ENCODE data around the gene SYT5. TPM values are rescaled to one million over a fixed set of nuclear protein-coding genes. Genes with fewer than 3 reads are reported as not detected.
"Not testable (repeated sequence)": the region's sequence is repeated elsewhere in the genome, so short reads cannot be mapped to it uniquely, and the experiment has no call there.

Gene SYT5
- total RNA-seq, 2 donors from 2014 or later, result 0.44 to 1.9 TPM

- H3K27me3 Mint-ChIP-seq (ENCODE audit: low read depth), result no peaks in the 10 kb centered on the region
- ATAC-seq (replicated peaks in 1 of 2), result no peak
These were observed 43.4 kb upstream of the SYT5 start for GRCh38 chr19:55223291-55224037.

GRCh38 chr19:55220525-55220924 lies 40.4 kb upstream of the SYT5 start:
- peaks cover 16% of the 10 kb centered on the region for H3K27me3 Mint-ChIP-seq (ENCODE audit: low read depth)
- DNase-seq, result no peak
- no peak overlapping the region for H3K27ac Mint-ChIP-seq
- ATAC-seq (replicated peaks in 1 of 2), result no peak
- peaks cover 5% of the 10 kb centered on the region in 2 donors for H3K9me3 Mint-ChIP-seq
- H3K36me3 Mint-ChIP-seq (ENCODE audit: insufficient read depth in 2 of 2), result peaks cover 7 to 12% of the 10 kb centered on the region in 2 donors
- H3K4me3 Mint-ChIP-seq, result no peak overlapping the region
- H3K4me1 Mint-ChIP-seq (ENCODE audit: low read depth), result peaks cover 25% of the 10 kb centered on the region

More at GRCh38 chr19:55223291-55224037, 43.4 kb upstream of the SYT5 start:
- Mint-ChIP-seq H3K9me3 (peaks cover 4 to 5% of the 10 kb centered on the region in 2 donors), H3K36me3 (ENCODE audit: insufficient read depth in 2 of 2) (peaks cover 5 to 14% of the 10 kb centered on the region in 2 donors), H3K4me1 (ENCODE audit: low read depth) (no peaks in the 10 kb centered on the region), H3K4me3 (no peak overlapping the region), H3K27ac (no peak overlapping the region)
- DNase-seq, result no peak

GRCh38 chr19:55216461-55217198 lies 36.5 kb upstream of the SYT5 start:
- Mint-ChIP-seq H3K4me1 (ENCODE audit: low read depth) (peaks cover 25% of the 10 kb centered on the region), H3K27ac (no peak overlapping the region), H3K9me3 (peaks cover 8 to 10% of the 10 kb centered on the region in 2 donors), H3K4me3 (peak overlapping the region; percentile 58 to 87), H3K27me3 (ENCODE audit: low read depth) (peaks cover 33% of the 10 kb centered on the region), H3K36me3 (ENCODE audit: insufficient read depth in 2 of 2) (peaks cover 9 to 17% of the 10 kb centered on the region in 2 donors)
- DNase-seq (peak; percentile 67 to 78), ATAC-seq (replicated peaks in 1 of 2) (peak; percentile 82 to 84)

- no peak for ATAC-seq (replicated peaks in 1 of 2)
- H3K27ac Mint-ChIP-seq, result no peak overlapping the region
- H3K4me1 Mint-ChIP-seq (ENCODE audit: low read depth), result peaks cover 25% of the 10 kb centered on the region
These were observed 33.5 kb upstream of the SYT5 start for GRCh38 chr19:55213547-55213946.

GRCh38 chr19:55212447-55212846 lies 32.4 kb upstream of the SYT5 start:
- peaks cover 6 to 14% of the 10 kb centered on the region in 2 donors for H3K36me3 Mint-ChIP-seq (ENCODE audit: insufficient read depth in 2 of 2)
- H3K9me3 Mint-ChIP-seq, result peaks cover 4 to 5% of the 10 kb centered on the region in 2 donors
- H3K4me1 Mint-ChIP-seq (ENCODE audit: low read depth), result peaks cover 19% of the 10 kb centered on the region
- no peak overlapping the region for H3K27ac Mint-ChIP-seq
- H3K27me3 Mint-ChIP-seq (ENCODE audit: low read depth), result peaks cover 44% of the 10 kb centered on the region
- H3K4me3 Mint-ChIP-seq, result no peak overlapping the region
- ATAC-seq (replicated peaks in 1 of 2) (no peak), DNase-seq (peak; percentile 52 to 62)

More at GRCh38 chr19:55213547-55213946, 33.5 kb upstream of the SYT5 start:
- Mint-ChIP-seq H3K27me3 (ENCODE audit: low read depth) (peaks cover 43% of the 10 kb centered on the region), H3K4me3 (no peak overlapping the region), H3K36me3 (ENCODE audit: insufficient read depth in 2 of 2) (peaks cover 6 to 14% of the 10 kb centered on the region in 2 donors), H3K9me3 (peaks cover 4 to 5% of the 10 kb centered on the region in 2 donors)
- DNase-seq, result no peak

- Mint-ChIP-seq H3K9me3 (peaks cover 3 to 5% of the 10 kb centered on the region in 2 donors), H3K27me3 (ENCODE audit: low read depth) (peaks cover 45% of the 10 kb centered on the region), H3K4me1 (ENCODE audit: low read depth) (no peaks in the 10 kb centered on the region), H3K4me3 (no peak overlapping the region), H3K27ac (no peak overlapping the region), H3K36me3 (ENCODE audit: insufficient read depth in 2 of 2) (peaks cover 4 to 10% of the 10 kb centered on the region in 2 donors)
- ATAC-seq (replicated peaks in 1 of 2), result no peak
- DNase-seq, result no peak
These were observed 29.8 kb upstream of the SYT5 start for GRCh38 chr19:55209693-55210472.

- DNase-seq (no peak), ATAC-seq (replicated peaks in 1 of 2) (no peak)
- Mint-ChIP-seq H3K4me1 (ENCODE audit: low read depth) (no peaks in the 10 kb centered on the region), H3K27me3 (ENCODE audit: low read depth) (peaks cover 50% of the 10 kb centered on the region), H3K9me3 (peaks cover 2 to 5% of the 10 kb centered on the region in 2 donors), H3K4me3 (no peak within 1 kb of the TSS), H3K27ac (no peak within 1 kb of the TSS), H3K36me3 (ENCODE audit: insufficient read depth in 2 of 2) (peaks cover 4 to 9% of the 10 kb centered on the region in 2 donors)
These were observed 29.0 kb upstream of the SYT5 start, which contains the start of gene PTPRH for GRCh38 chr19:55208880-55209692. Gene PTPRH, minus strand, starts transcription at chr19:55209501. Its CDS starts 68 bp downstream, at chr19:55209433.

- Mint-ChIP-seq H3K27me3 (ENCODE audit: low read depth) (peaks cover 39% of the 10 kb centered on the region), H3K27ac (no peak overlapping the region), H3K4me1 (ENCODE audit: low read depth) (no peaks in the 10 kb centered on the region), H3K36me3 (ENCODE audit: insufficient read depth in 2 of 2) (peaks cover 0 to 2% of the 10 kb centered on the region in 2 donors), H3K9me3 (no peaks in the 10 kb centered on the region), H3K4me3 (peak overlapping the region; percentile 32 to 52)
- ATAC-seq (replicated peaks in 1 of 2) (peak; percentile 90 to 94), DNase-seq (peak; percentile 56 to 65)
These were observed 26.8 kb upstream of the SYT5 start for GRCh38 chr19:55206664-55207500.

- H3K4me1 Mint-ChIP-seq (ENCODE audit: low read depth); H3K27ac Mint-ChIP-seq; ATAC-seq (replicated peaks in 1 of 2); H3K36me3 Mint-ChIP-seq (ENCODE audit: insufficient read depth in 2 of 2); H3K9me3 Mint-ChIP-seq; H3K4me3 Mint-ChIP-seq; DNase-seq: not testable (repeated sequence)
- peaks cover 28% of the 10 kb centered on the region for H3K27me3 Mint-ChIP-seq (ENCODE audit: low read depth)
These were observed 22.1 kb upstream of the SYT5 start for GRCh38 chr19:55202199-55202598.

GRCh38 chr19:55199620-55200204 lies 19.6 kb upstream of the SYT5 start:
- no peak overlapping the region for H3K4me3 Mint-ChIP-seq
- H3K4me1 Mint-ChIP-seq (ENCODE audit: low read depth), result no peaks in the 10 kb centered on the region
- H3K36me3 Mint-ChIP-seq (ENCODE audit: insufficient read depth in 2 of 2), result no peaks in the 10 kb centered on the region
- no peak for DNase-seq
- H3K27ac Mint-ChIP-seq, result no peak overlapping the region
- H3K9me3 Mint-ChIP-seq, result no peaks in the 10 kb centered on the region
- ATAC-seq (replicated peaks in 1 of 2), result no peak
- H3K27me3 Mint-ChIP-seq (ENCODE audit: low read depth), result peaks cover 8% of the 10 kb centered on the region

- ATAC-seq (replicated peaks in 1 of 2) (no peak), DNase-seq (no peak)
- Mint-ChIP-seq H3K9me3 (no peaks in the 10 kb centered on the region), H3K4me3 (no peak overlapping the region), H3K27ac (no peak overlapping the region), H3K4me1 (ENCODE audit: low read depth) (no peaks in the 10 kb centered on the region), H3K36me3 (ENCODE audit: insufficient read depth in 2 of 2) (no peaks in the 10 kb centered on the region), H3K27me3 (ENCODE audit: low read depth) (peaks cover 5% of the 10 kb centered on the region)
These were observed 18.6 kb upstream of the SYT5 start for GRCh38 chr19:55198651-55199050.
